Small intestine (tissue), 7 donors: Measurements from ENCODE around the gene DOCK6. TPM values are rescaled to one million over a fixed set of nuclear protein-coding genes. Genes with fewer than 3 reads are reported as not detected.

ENCODE experiments used
- DNase-seq, 2 donors: peaks; one replicate each; pipeline versions ENCODE4 v3.0.0 to v3.0.0-alpha.2; 2013
- FAIRE-seq: peaks from 2 replicates; lab custom pipeline; 2012; peaks lifted over from hg19 to GRCh38; lab: Jason Lieb, UNC
- H3K27ac ChIP-seq, 3 donors: one replicate each; pipeline ENCODE4 v1.5.1; 2013; ENCODE audit warnings: low read length in 2 of 3, mild to moderate bottlenecking in 2 of 3, control low read depth in 1 of 3, inconsistent platforms in 1 of 3, low read depth in 1 of 3, moderate library complexity in 1 of 3
- H3K27me3 ChIP-seq, 3 donors: one replicate each; pipeline ENCODE4 v1.6.1; 2013; ENCODE audit warnings: low read length in 3 of 3, inconsistent platforms in 1 of 3; ENCODE audit not compliant: control insufficient read depth in 3 of 3, insufficient read depth in 3 of 3
- H3K36me3 ChIP-seq, 3 donors: one replicate each; pipeline ENCODE4 v1.6.1; 2013; ENCODE audit warnings: low read length in 3 of 3, inconsistent platforms in 1 of 3, low read depth in 1 of 3, mild to moderate bottlenecking in 1 of 3, moderate library complexity in 1 of 3; ENCODE audit not compliant: control insufficient read depth in 3 of 3, insufficient read depth in 2 of 3
- H3K4me1 ChIP-seq, 3 donors: one replicate each; pipeline ENCODE4 v1.6.1; 2013; ENCODE audit warnings: low read length in 2 of 3, inconsistent platforms in 1 of 3, low read depth in 1 of 3, mild to moderate bottlenecking in 1 of 3, moderate library complexity in 1 of 3; ENCODE audit not compliant: control insufficient read depth in 3 of 3, insufficient read depth in 2 of 3
- H3K4me3 ChIP-seq, 3 donors: one replicate each; pipeline ENCODE4 v1.5.1; 2013; ENCODE audit warnings: low read length in 3 of 3, control low read depth in 1 of 3, inconsistent platforms in 1 of 3, low read depth in 1 of 3, mild to moderate bottlenecking in 1 of 3, moderate library complexity in 1 of 3
- H3K9me3 ChIP-seq, 2 donors: one replicate each; pipeline ENCODE4 v1.6.1; 2013; ENCODE audit warnings: low read depth in 1 of 2, low read length in 1 of 2; ENCODE audit not compliant: control insufficient read depth in 2 of 2, insufficient read depth in 1 of 2
- WGBS, 3 donors: extraction: QIAGEN DNeasy Blood & Tissue Kit; methylation state at CpG; one replicate each; pipeline ENCODE4 v1.1.7; 2013; 5-methylcytosine and 5-hydroxymethylcytosine counted together
- polyA plus RNA-seq, 4 donors: library from polyadenylated mRNA; stranded (reverse) in 3 of 4; unstranded in 1 of 4; fragments of 200-250 nt in 3 of 4; fragments of 120-200 nt in 1 of 4; gene quantifications; one replicate each; pipeline versions ENCODE4 v1.2.1 to v1.2.3, GENCODE V29; 2013
- donor health status: healthy with polysubstance abuse.
- donor health status: control.
- donor health status: control.
- donor health status: Bipolar disorder and iron deficiency.
- donor health status: healthy.

Gene DOCK6
- polyA plus RNA-seq, 4 donors, result 44.4 to 68.0 (median 51.0) TPM

- no peak for DNase-seq
- Histone ChIP-seq H3K4me1 (peaks cover 0 to 13% (median 10%) of the 10 kb centered on the region in 3 donors), H3K4me3 (no peak overlapping the region), H3K36me3 (peaks cover 0 to 19% (median 0%) of the 10 kb centered on the region in 3 donors), H3K27ac (no peak overlapping the region), H3K27me3 (no peaks in the 10 kb centered on the region), H3K9me3 (no peaks in the 10 kb centered on the region)
- FAIRE-seq, result no peak
- WGBS, 3 donors, result 88 to 98% (median 91%) methylated on average over 3 of the region's 3 CpGs
Measured at GRCh38 chr19:11257846-11258380, 4.4 kb downstream of the DOCK6 start.

- Histone ChIP-seq H3K27ac (peak overlapping the region in 2 of 3 donors; percentile 1 to 5), H3K9me3 (no peaks in the 10 kb centered on the region), H3K36me3 (peaks cover 0 to 37% (median 8%) of the 10 kb centered on the region in 3 donors), H3K4me1 (peaks cover 0 to 5% (median 2%) of the 10 kb centered on the region in 3 donors), H3K4me3 (no peak overlapping the region), H3K27me3 (no peaks in the 10 kb centered on the region)
- FAIRE-seq, result no peak
- WGBS, 3 donors, result 22 to 71% (median 51%) methylated on average over 6 to 7 of the region's 7 CpGs
- peak in 1 of 2 donors; percentile 51 for DNase-seq
Measured at GRCh38 chr19:11256189-11256588, 6.1 kb downstream of the DOCK6 start.

- H3K27ac ChIP-seq, result no peak overlapping the region
- H3K36me3 ChIP-seq, result peaks cover 0 to 50% (median 11%) of the 10 kb centered on the region in 3 donors
- 77 to 85% (median 83%) methylated on average over 4 to 5 of the region's 5 CpGs for whole genome bisulfite sequencing, 3 donors
- DNase-seq, result no peak
- no peak overlapping the region for H3K4me3 ChIP-seq
- H3K4me1 ChIP-seq, result peaks cover 0 to 5% (median 0%) of the 10 kb centered on the region in 3 donors
- no peaks in the 10 kb centered on the region for H3K9me3 ChIP-seq
- no peaks in the 10 kb centered on the region for H3K27me3 ChIP-seq
- FAIRE-seq, result no peak
Measured at GRCh38 chr19:11254666-11255065, 7.7 kb downstream of the DOCK6 start.

- H3K9me3 ChIP-seq, result no peaks in the 10 kb centered on the region
- peaks cover 0 to 5% (median 0%) of the 10 kb centered on the region in 3 donors for H3K4me1 ChIP-seq
- H3K27ac ChIP-seq, result peak overlapping the region in 2 of 3 donors; percentile 2 to 68
- no peaks in the 10 kb centered on the region for H3K27me3 ChIP-seq
- no peak for FAIRE-seq
- DNase-seq, result no peak
- peaks cover 3 to 64% (median 13%) of the 10 kb centered on the region in 3 donors for H3K36me3 ChIP-seq
- 83 to 92% (median 91%) methylated on average over 18 to 19 of the region's 19 CpGs for WGBS, 3 donors
- H3K4me3 ChIP-seq, result no peak overlapping the region
Measured at GRCh38 chr19:11252665-11253355, 9.5 kb downstream of the DOCK6 start.

GRCh38 chr19:11251650-11252314, 10.5 kb downstream of the DOCK6 start:
- no peak for DNase-seq
- Histone ChIP-seq H3K4me1 (peaks cover 0 to 5% (median 0%) of the 10 kb centered on the region in 3 donors), H3K27ac (no peak overlapping the region), H3K36me3 (peaks cover 3 to 75% (median 13%) of the 10 kb centered on the region in 3 donors), H3K4me3 (no peak overlapping the region), H3K27me3 (no peaks in the 10 kb centered on the region), H3K9me3 (no peaks in the 10 kb centered on the region)
- no peak for FAIRE-seq
- WGBS, 3 donors, result 81 to 90% (median 85%) methylated on average over 11 of the region's 11 CpGs

- H3K4me1 ChIP-seq, result peaks cover 0 to 1% (median 0%) of the 10 kb centered on the region in 3 donors
- no peak overlapping the region for H3K27ac ChIP-seq
- H3K9me3 ChIP-seq, result no peaks in the 10 kb centered on the region
- WGBS, 3 donors, result 96 to 97% (median 96%) methylated on average over 4 of the region's 4 CpGs
- no peak for DNase-seq
- no peak for FAIRE-seq
- no peaks in the 10 kb centered on the region for H3K27me3 ChIP-seq
- H3K36me3 ChIP-seq, result peaks cover 3 to 80% (median 13%) of the 10 kb centered on the region in 3 donors
- H3K4me3 ChIP-seq, result no peak overlapping the region
Measured at GRCh38 chr19:11251217-11251616, 11.1 kb downstream of the DOCK6 start.

GRCh38 chr19:11248852-11249251, 13.5 kb downstream of the DOCK6 start:
- DNase-seq, result no peak
- peaks cover 3 to 91% (median 13%) of the 10 kb centered on the region in 3 donors for H3K36me3 ChIP-seq
- no peak overlapping the region for H3K27ac ChIP-seq
- H3K27me3 ChIP-seq, result no peaks in the 10 kb centered on the region
- peaks cover 0 to under 1% (median 0%) of the 10 kb centered on the region in 3 donors for H3K4me1 ChIP-seq
- FAIRE-seq, result no peak
- WGBS, 3 donors, result 96 to 100% (median 96%) methylated on average over 2 of the region's 2 CpGs
- no peaks in the 10 kb centered on the region for H3K9me3 ChIP-seq
- H3K4me3 ChIP-seq, result no peak overlapping the region

GRCh38 chr19:11247934-11248333, 14.4 kb downstream of the DOCK6 start:
- no peak for DNase-seq
- no peak overlapping the region for H3K4me3 ChIP-seq
- peak overlapping the region in 1 of 3 donors; percentile 53 for H3K27ac ChIP-seq
- H3K27me3 ChIP-seq, result no peaks in the 10 kb centered on the region
- 79 to 96% (median 85%) methylated on average over 14 of the region's 14 CpGs for WGBS, 3 donors
- H3K36me3 ChIP-seq, result peaks cover 3 to 92% (median 13%) of the 10 kb centered on the region in 3 donors
- peaks cover 0 to 6% (median 3%) of the 10 kb centered on the region in 3 donors for H3K4me1 ChIP-seq
- FAIRE-seq, result no peak
- H3K9me3 ChIP-seq, result no peaks in the 10 kb centered on the region
